ENCODE results near the gene GJB1. TPM values are rescaled to one million over a fixed set of nuclear protein-coding genes. Genes with fewer than 3 reads are reported as not detected.

Gene GJB1
- total RNA-seq, 1 donor from 2014 or later: not detected

- Mint-ChIP-seq H3K9me3 (ENCODE audit: unreplicated experiment) (no peaks in the 10 kb centered on the region), H3K27ac (ENCODE audit: unreplicated experiment) (no peak overlapping the region), H3K4me3 (ENCODE audit: unreplicated experiment) (no peak overlapping the region), H3K36me3 (ENCODE audit: low read depth, unreplicated experiment) (no peaks in the 10 kb centered on the region), H3K27me3 (ENCODE audit: unreplicated experiment) (no peaks in the 10 kb centered on the region), H3K4me1 (ENCODE audit: unreplicated experiment) (peaks cover 4% of the 10 kb centered on the region)
- no peak for TF ChIP-seq CTCF (IDR thresholded peaks at IDR 0.05; ENCODE audit: unreplicated experiment)
- no peak for DNase-seq (ENCODE audit: low spot score)
These were observed 8.3 kb upstream of the GJB1 start for GRCh38 chrX:71214604-71215337.

GRCh38 chrX:71215338-71215912 is 7.6 kb upstream of the GJB1 start:
- Mint-ChIP-seq H3K4me1 (ENCODE audit: unreplicated experiment) (peaks cover 4% of the 10 kb centered on the region), H3K4me3 (ENCODE audit: unreplicated experiment) (no peak overlapping the region), H3K27me3 (ENCODE audit: unreplicated experiment) (no peaks in the 10 kb centered on the region), H3K27ac (ENCODE audit: unreplicated experiment) (no peak overlapping the region), H3K9me3 (ENCODE audit: unreplicated experiment) (no peaks in the 10 kb centered on the region), H3K36me3 (ENCODE audit: low read depth, unreplicated experiment) (no peaks in the 10 kb centered on the region)
- TF ChIP-seq CTCF (IDR thresholded peaks at IDR 0.05; ENCODE audit: unreplicated experiment): no peak
- DNase-seq (ENCODE audit: low spot score): no peak

- H3K9me3 Mint-ChIP-seq (ENCODE audit: unreplicated experiment): no peaks in the 10 kb centered on the region
- H3K4me3 Mint-ChIP-seq (ENCODE audit: unreplicated experiment): no peak overlapping the region
- H3K4me1 Mint-ChIP-seq (ENCODE audit: unreplicated experiment): peaks cover 4% of the 10 kb centered on the region
- H3K36me3 Mint-ChIP-seq (ENCODE audit: low read depth, unreplicated experiment): no peaks in the 10 kb centered on the region
- H3K27me3 Mint-ChIP-seq (ENCODE audit: unreplicated experiment): no peaks in the 10 kb centered on the region
- DNase-seq (ENCODE audit: low spot score): no peak
- no peak overlapping the region for H3K27ac Mint-ChIP-seq (ENCODE audit: unreplicated experiment)
- TF ChIP-seq CTCF (IDR thresholded peaks at IDR 0.05; ENCODE audit: unreplicated experiment): no peak
These were observed 6.5 kb upstream of the GJB1 start for GRCh38 chrX:71216485-71216884.

- H3K36me3 Mint-ChIP-seq (ENCODE audit: low read depth, unreplicated experiment): no peaks in the 10 kb centered on the region
- TF ChIP-seq CTCF (IDR thresholded peaks at IDR 0.05; ENCODE audit: unreplicated experiment): no peak
- no peaks in the 10 kb centered on the region for H3K27me3 Mint-ChIP-seq (ENCODE audit: unreplicated experiment)
These were observed 5.7 kb upstream of the GJB1 start for GRCh38 chrX:71217298-71217697.

GRCh38 chrX:71221145-71221544 is 1.9 kb upstream of the GJB1 start:
- no peak for DNase-seq (ENCODE audit: low spot score)
- Mint-ChIP-seq H3K36me3 (ENCODE audit: low read depth, unreplicated experiment) (no peaks in the 10 kb centered on the region), H3K27ac (ENCODE audit: unreplicated experiment) (no peak overlapping the region), H3K9me3 (ENCODE audit: unreplicated experiment) (no peaks in the 10 kb centered on the region), H3K4me3 (ENCODE audit: unreplicated experiment) (no peak overlapping the region), H3K27me3 (ENCODE audit: unreplicated experiment) (peaks cover 2% of the 10 kb centered on the region), H3K4me1 (ENCODE audit: unreplicated experiment) (peaks cover 26% of the 10 kb centered on the region)
- TF ChIP-seq CTCF (IDR thresholded peaks at IDR 0.05; ENCODE audit: unreplicated experiment): no peak

More at GRCh38 chrX:71217298-71217697, 5.7 kb upstream of the GJB1 start:
- Mint-ChIP-seq H3K27ac (ENCODE audit: unreplicated experiment) (no peak overlapping the region), H3K9me3 (ENCODE audit: unreplicated experiment) (no peaks in the 10 kb centered on the region), H3K4me3 (ENCODE audit: unreplicated experiment) (no peak overlapping the region), H3K4me1 (ENCODE audit: unreplicated experiment) (peaks cover 4% of the 10 kb centered on the region)
- DNase-seq (ENCODE audit: low spot score): no peak

Measured in endothelial cell (in vitro differentiated cells).